Upper lobe of left lung (tissue), 4 donors: Measurements from ENCODE around the gene NOTCH1.

Experiments used
- CTCF ChIP-seq, 6 experiments: fragments of 450-650 bp in 4 of 6; fragments of 200-600 bp in 2 of 6; sonication (generic) in 2 of 6; IDR thresholded peaks; one replicate each; pipeline ENCODE4 v1.5.1; 2016 to 2019; ENCODE audit warnings: antibody characterized with exemption in 6 of 6
- POLR2A ChIP-seq, 4 donors: fragments of 450-650 bp; IDR thresholded peaks; one replicate each; pipeline ENCODE4 v1.5.1; 2016 to 2017; ENCODE audit warnings: antibody characterized with exemption in 4 of 4, mild to moderate bottlenecking in 2 of 4

GRCh38 chr9:136465500-136466154, 80.2 kb downstream of the NOTCH1 start:
- TF ChIP-seq POLR2A (IDR thresholded peaks at IDR 0.05) (no peak), CTCF (IDR thresholded peaks at IDR 0.05) (no peak)
